Choroid plexus epithelial cell (primary cell): Measurements from ENCODE around the gene MRPL52.
A peak's percentile ranks its signal among the peaks of the same experiment; 100 is the strongest.

Source experiments
- DNase-seq: peaks from one replicate; pipeline ENCODE4 v3.0.0-alpha.2; 2010; ENCODE audit warnings: low read depth
- H3K4me3 ChIP-seq: 2 replicates; pipeline ENCODE4 v1.5.1; 2011; ENCODE audit warnings: low read depth, mild to moderate bottlenecking, control low read depth, low read length, moderate library complexity
- TF ChIP-seq, protein P1 (sequence below): conservative IDR thresholded peaks from 2 replicates; pipeline ENCODE4 v1.5.1; 2011; ENCODE audit warnings: low read depth, mild to moderate bottlenecking, control low read depth, inconsistent platforms, low read length, moderate library complexity

MRPL52 gene

DNA sequence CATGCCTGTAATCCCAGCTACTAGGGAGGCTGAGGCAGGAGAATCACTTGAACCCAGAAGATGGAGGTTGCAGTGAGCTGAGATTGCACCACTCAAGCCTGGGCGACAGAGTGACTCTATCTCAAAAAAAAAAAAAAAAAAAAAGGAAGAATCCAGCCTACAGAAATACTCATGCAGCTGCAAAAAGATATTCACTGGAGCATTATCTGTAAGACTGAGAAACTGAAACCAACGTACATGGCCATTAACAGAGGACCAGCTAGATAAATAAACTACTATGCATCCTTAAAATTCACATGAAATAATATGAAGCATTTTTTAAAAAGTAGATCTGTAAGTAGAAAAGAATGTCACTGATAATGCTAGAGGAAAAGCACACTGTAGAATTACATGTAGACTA, 18.0 kb upstream of the MRPL52 start:
- no peak overlapping the region for H3K4me3 ChIP-seq
- TF ChIP-seq, protein P1, sequence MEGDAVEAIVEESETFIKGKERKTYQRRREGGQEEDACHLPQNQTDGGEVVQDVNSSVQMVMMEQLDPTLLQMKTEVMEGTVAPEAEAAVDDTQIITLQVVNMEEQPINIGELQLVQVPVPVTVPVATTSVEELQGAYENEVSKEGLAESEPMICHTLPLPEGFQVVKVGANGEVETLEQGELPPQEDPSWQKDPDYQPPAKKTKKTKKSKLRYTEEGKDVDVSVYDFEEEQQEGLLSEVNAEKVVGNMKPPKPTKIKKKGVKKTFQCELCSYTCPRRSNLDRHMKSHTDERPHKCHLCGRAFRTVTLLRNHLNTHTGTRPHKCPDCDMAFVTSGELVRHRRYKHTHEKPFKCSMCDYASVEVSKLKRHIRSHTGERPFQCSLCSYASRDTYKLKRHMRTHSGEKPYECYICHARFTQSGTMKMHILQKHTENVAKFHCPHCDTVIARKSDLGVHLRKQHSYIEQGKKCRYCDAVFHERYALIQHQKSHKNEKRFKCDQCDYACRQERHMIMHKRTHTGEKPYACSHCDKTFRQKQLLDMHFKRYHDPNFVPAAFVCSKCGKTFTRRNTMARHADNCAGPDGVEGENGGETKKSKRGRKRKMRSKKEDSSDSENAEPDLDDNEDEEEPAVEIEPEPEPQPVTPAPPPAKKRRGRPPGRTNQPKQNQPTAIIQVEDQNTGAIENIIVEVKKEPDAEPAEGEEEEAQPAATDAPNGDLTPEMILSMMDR = no peak
- peak; percentile 55 for DNase-seq

GRCh38 chr14:22812744-22813143, 16.9 kb upstream of the MRPL52 start:
- DNase-seq = no peak
- H3K4me3 ChIP-seq = no peak overlapping the region
- TF ChIP-seq, protein P1 = no peak

GRCh38 chr14:22813145-22813544, 16.5 kb upstream of the MRPL52 start:
- TF ChIP-seq, protein P1 = no peak
- no peak for DNase-seq
- H3K4me3 ChIP-seq = no peak overlapping the region

- no peak for DNase-seq
- TF ChIP-seq, protein P1 = no peak
- no peak overlapping the region for H3K4me3 ChIP-seq
Measured at GRCh38 chr14:22814373-22814772, 15.3 kb upstream of the MRPL52 start.

GRCh38 chr14:22814941-22815713, 14.6 kb upstream of the MRPL52 start, which contains the start of gene SLC7A7:
SLC7A7 (minus strand) TSS chr14:22815435; CDS start chr14:22813398, 2,037 bp downstream.
- peak within 1 kb of the TSS; percentile 2 for H3K4me3 ChIP-seq
- peak; percentile 38 for DNase-seq
- TF ChIP-seq, protein P1 = no peak

- H3K4me3 ChIP-seq = peak overlapping the region; percentile 43
- DNase-seq = peak; percentile 94
- TF ChIP-seq, protein P1 = no peak
Measured at GRCh38 chr14:22819151-22819988, 10.3 kb upstream of the MRPL52 start.
